ENCODE measurements around the gene BCL3.
"Not testable (repeated sequence)": the region's sequence is repeated elsewhere in the genome, so short reads cannot be mapped to it uniquely, and the experiment has no call there.

BCL3 gene

DNA sequence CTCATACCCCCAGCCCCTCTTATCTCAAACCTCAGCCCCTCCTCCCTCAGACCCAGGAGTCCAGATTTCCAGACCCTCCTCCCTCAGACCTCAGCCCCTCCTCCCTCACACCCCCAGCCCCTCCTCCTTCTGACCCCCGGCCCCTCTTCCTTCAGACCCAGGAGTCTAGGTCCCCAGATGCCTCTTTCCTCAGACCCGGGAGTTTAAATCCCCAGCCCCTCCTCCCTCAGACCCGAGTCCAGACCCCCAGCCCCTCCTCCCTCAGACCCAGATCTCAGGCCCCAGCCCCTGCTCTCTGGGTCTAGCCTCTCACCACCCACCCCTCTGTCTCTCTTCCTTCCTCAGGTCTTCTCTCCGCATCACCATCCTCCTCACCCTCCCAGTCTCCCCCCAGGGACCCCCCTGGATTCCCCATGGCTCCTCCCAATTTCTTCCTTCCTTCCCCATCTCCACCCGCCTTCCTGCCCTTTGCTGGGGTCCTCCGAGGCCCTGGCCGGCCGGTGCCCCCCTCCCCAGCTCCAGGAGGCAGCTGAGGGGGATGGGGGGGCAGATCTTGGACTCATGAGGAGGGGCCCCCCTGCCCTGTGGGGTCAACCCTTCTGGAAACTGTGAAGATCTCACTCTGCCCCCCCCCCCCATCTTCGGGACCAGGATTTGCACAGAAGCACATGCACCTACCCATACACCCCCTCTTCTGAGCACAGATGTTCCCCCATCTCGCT lies 10.7 kb downstream of the BCL3 start:
- no peak for DNase-seq (ENCODE audit: low read depth)

DNA sequence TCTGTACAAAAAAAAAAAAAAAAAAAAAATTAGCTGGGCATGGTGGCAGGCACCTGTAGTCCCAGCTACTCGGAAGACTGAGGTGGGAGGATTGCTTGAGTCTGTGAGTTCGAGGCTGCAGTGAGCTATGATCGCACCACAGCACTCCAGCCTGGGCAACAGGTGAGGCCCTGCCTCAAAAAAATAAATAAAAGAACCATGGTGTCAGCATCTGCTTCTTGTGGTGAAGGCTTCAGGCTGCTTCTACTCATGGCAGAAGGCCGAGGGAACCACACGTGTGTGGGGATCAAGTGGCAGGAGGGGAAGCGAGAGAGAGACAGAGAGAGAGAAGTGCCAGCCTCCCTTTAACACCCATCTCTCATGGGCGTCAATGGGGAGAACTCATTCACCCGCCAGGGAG lies 13.5 kb downstream of the BCL3 start:
- DNase-seq (ENCODE audit: low read depth) = no peak

GRCh38 chr19:44765033-44765948 lies 16.8 kb downstream of the BCL3 start:
- no peak for DNase-seq (ENCODE audit: low read depth)

GRCh38 chr19:44765949-44766335 lies 17.4 kb downstream of the BCL3 start:
- DNase-seq (ENCODE audit: low read depth) = no peak

DNA sequence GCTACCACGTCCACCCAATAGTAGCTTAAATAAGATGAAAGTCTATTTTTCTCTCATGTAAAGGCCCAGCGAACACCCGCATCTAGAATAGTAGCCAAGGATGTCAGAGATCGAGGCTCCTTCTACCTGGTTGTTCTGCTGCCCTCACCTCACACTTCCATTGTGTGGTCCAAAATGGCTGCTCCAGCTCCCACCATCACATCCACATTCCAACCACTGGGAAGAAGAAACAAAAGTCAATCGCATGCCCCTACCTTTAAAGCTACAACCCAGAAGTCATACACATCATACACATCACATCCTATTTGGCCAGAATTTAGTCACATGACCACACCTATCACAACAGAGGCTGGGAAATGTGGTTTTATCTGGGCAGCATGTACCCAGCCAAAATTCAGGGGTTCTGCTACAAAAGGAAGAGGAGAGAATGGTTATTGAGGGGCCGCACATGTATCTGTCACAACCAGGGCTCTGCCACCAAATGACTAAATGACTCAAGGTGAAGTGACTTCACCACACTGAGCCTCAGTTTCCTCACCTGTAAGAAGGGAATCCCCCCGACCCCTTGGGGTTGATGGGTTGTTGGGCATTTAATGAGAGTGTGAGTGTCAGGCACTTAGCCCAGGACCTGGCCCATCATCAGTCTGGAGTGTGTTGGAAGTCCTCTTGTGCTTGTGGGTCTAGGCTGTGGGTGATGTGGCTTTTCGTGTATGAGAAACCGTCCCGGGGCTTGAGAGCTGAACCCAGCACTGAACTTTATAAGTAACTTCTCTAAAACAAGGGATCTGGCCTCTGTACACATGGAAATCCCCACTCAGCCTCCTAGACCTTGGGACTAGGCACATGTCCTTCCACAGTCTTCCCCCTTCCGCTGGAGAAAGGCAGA lies 19.0 kb downstream of the BCL3 start:
- no peak for DNase-seq (ENCODE audit: low read depth)

- peak; percentile 97 for DNase-seq (ENCODE audit: low read depth)
Measured at GRCh38 chr19:44770550-44771257, 22.2 kb downstream of the BCL3 start.

DNA sequence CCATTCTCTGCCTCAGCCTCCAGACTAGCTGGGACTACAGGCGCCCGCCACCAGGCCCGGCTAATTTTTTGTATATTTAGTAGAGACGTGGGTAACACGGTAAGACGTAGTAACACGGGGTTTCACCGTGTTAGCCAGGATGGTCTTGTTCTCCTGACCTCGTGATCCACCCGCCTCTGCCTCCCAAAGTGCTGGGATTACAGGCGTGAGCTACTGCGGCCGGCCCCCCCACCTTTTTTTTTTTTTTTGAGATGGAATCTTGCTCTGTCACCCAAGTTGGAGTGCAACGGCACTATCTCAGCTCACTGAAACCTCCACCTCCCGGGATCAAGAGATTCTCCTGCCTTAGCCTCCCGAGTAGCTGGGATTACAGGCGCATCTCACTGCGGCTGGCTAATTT lies 23.6 kb downstream of the BCL3 start:
- DNase-seq (ENCODE audit: low read depth) = not testable (repeated sequence)

DNA sequence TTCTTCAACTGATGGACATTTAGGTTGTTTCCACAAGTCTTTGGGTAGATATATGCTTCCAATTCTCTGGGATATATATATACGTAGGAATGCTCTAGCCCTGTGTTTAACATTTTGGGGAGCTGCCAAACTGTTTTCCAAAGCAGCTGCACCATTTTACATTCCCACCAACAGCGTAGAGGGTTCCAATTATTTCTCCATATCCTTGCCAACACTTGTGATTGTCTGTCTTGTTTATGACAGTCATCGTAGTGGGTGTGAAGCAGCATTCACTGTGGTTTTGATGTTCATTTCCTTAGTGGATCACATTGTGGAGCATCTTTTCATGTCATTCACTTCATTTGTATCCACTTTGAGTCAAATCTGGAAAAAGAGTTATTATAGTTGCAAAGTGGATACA lies 24.5 kb downstream of the BCL3 start:
- DNase-seq (ENCODE audit: low read depth) = no peak

- no peak for DNase-seq (ENCODE audit: low read depth)
Measured at GRCh38 chr19:44775676-44776240, 27.2 kb downstream of the BCL3 start.

DNA sequence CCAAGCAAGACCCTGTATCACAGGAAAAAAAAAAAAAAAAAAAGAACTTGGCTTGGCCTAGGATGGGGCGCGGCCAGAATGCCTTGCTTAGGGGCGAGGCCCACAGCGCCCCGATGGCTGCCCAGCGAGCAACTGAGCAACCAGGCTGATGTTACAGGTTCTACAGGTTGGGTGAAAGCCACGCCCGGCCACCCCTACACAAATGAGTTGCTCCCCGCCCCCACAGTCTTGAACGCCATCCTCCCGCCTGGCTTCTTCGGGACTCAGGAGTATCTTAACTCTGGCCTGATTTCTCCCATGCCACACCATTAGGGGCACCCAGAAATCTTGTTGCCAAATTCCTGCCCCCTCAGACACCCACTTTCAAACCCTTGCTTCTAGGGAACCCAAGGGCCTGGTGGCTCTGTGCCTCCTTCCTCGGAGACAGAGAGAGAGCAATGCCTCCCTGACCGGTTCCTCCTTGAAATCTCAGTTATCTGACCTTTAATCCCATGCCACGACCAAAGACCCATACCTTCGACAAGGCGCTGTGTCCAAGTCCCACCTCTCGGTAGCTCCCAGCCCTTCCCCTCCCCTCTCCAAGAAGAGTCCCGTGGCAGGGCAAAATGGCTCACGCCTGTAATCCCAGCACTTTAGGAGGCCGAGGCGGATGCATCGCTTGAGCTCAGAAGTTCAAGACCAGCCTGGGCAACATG lies 28.0 kb downstream of the BCL3 start:
- DNase-seq (ENCODE audit: low read depth) = no peak

DNA sequence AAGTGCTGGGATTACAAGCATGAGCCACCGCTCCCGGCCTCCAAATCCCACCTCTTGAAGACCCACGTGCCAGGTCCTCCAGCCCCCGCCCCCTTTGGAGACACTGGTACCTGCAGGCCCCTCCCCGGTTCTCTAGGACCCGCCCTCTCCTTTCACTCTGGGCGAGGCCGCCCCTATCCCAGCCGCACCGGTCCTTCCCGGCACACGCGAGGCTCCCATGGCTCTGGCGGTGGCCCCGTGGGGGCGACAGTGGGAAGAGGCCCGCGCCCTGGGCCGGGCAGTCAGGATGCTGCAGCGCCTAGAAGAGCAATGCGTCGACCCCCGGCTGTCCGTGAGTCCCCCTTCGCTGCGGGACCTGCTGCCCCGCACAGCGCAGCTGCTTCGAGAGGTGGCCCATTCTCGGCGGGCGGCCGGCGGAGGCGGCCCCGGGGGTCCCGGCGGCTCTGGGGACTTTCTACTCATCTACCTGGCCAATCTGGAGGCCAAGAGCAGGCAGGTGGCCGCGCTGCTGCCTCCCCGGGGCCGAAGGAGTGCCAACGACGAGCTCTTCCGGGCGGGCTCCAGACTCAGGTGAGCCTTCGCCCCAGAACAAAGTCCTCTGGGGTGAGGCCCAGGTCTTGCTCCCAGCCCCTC lies 29.3 kb downstream of the BCL3 start, which contains the start of gene CBLC:
Gene CBLC, plus strand, starts transcription at position 176 of the 633 bp plus-strand sequence. Its CDS starts 42 bp downstream, at position 218.
- DNase-seq (ENCODE audit: low read depth) = no peak

- DNase-seq (ENCODE audit: low read depth) = no peak
Measured at GRCh38 chr19:44779150-44779549, 30.6 kb downstream of the BCL3 start.

DNA sequence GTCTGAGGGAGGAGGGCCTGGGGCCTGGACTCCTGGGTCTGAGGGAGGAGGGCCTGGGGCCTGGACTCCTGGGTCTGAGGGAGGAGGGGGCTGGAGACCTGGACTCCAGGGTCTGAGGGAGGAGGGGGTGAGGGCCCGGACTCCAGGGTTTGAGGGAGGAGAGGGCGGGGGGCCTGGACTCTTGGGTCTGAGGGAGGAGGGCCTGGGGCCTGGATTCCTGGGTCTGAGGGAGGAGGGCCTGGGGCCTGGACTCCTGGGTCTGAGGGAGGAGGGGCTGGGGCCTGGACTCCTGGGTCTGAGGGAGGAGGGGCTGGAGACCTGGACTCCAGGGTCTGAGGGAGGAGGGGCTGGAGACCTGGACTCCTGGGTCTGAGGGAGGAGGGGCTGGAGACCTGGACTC lies 33.2 kb downstream of the BCL3 start:
- not testable (repeated sequence) for DNase-seq (ENCODE audit: low read depth)

- no peak for DNase-seq (ENCODE audit: low read depth)
Measured at GRCh38 chr19:44782729-44783128, 34.2 kb downstream of the BCL3 start.

DNA sequence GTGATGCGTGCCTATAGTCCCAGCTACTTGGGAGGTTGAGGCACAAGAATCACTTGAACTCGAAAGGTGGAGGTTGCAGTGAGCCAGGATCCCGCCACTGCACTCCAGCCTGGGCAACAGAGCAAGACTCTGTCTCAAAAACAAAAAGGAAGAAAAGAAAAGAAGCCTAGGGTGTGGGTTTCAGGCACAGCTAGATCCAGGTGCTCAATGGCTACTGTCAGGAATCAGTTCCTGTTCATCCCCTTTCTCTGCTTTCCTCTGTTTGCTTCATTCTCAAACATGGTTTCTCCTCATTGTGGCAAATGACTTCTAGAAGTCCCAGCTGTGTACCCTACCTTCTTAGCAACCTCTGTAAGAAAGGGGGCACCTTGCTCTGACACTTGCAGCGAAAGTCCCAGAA lies 35.0 kb downstream of the BCL3 start:
- no peak for DNase-seq (ENCODE audit: low read depth)

GRCh38 chr19:44785271-44785670 lies 36.8 kb downstream of the BCL3 start:
- no peak for DNase-seq (ENCODE audit: low read depth)

GRCh38 chr19:44785993-44786392 lies 37.5 kb downstream of the BCL3 start:
- DNase-seq (ENCODE audit: low read depth) = no peak

- no peak for DNase-seq (ENCODE audit: low read depth)
Measured at GRCh38 chr19:44788971-44789370, 40.5 kb downstream of the BCL3 start.

DNA sequence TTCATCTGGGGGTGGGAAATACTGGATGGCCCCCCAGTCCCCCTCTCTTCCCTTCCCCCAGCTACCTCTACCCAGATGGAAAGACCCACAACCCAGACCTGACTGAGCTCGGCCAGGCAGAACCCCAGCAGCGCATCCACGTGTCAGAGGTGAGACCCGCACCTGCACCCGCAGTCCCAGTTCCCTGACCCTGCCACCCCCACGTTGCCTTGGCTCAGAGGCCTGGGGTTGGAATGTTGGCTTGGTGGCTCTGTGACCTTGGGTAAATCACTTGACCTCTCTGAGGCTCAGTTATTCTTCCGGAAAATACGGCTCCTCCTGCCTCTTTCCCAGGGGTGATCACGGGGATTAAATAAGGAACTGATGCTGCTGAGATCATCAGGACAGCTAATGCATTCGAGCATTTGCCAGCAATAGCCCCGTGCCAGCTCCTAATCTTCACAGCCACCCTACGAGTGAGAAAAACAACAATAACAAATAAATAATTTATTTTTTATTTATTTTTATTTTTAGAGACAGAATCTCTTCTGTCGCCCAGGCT lies 41.5 kb downstream of the BCL3 start:
- no peak for DNase-seq (ENCODE audit: low read depth)

DNA sequence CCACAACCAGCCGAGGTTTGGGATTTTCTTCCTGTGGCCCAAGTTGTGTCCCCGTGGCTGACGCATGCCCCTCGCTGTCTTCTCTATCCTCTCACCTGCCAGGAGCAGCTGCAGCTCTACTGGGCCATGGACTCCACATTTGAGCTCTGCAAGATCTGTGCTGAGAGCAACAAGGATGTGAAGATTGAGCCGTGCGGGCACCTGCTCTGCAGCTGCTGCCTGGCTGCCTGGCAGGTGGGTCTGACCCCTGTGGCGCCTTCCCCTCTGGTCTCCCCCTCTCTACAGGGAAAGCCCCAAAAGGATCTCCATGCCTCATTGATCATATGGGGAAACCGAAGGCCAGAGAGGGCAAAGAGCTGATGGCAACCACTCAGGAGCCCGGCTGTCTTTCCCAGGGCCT lies 43.8 kb downstream of the BCL3 start:
- no peak for DNase-seq (ENCODE audit: low read depth)
